HepG2 (cell line): Measurements from ENCODE around the gene BLVRA. TPM values are rescaled to one million over a fixed set of nuclear protein-coding genes. Genes with fewer than 3 reads are reported as not detected.

Experiments
- ESRRA ChIP-seq: sonication (generic); formaldehyde crosslinking; IDR thresholded peaks from 2 replicates; pipeline ENCODE4 v1.5.1; 2020; ENCODE audit warnings: mild to moderate bottlenecking, low read depth, missing genetic modification reagents
- FOXC1 ChIP-seq: sonication (generic); formaldehyde crosslinking; IDR thresholded peaks from 2 replicates; pipeline ENCODE4 v1.8.0; 2022; ENCODE audit warnings: mild to moderate bottlenecking, missing genetic modification reagents, borderline replicate concordance
- GABPB1 ChIP-seq: IDR thresholded peaks from 2 replicates; pipeline ENCODE4 v1.6.1; 2016; ENCODE audit warnings: mild to moderate bottlenecking, missing genetic modification reagents, moderate library complexity, missing compliant biosample characterization
- KLF11 ChIP-seq: IDR thresholded peaks from 2 replicates; pipeline ENCODE4 v1.6.1; 2016; ENCODE audit warnings: missing compliant biosample characterization
- NFIB ChIP-seq: sonication (generic); formaldehyde crosslinking; IDR thresholded peaks from 2 replicates; pipeline ENCODE4 v1.9.0; 2021; ENCODE audit warnings: missing genetic modification reagents, mild to moderate bottlenecking, borderline replicate concordance
- SRF ChIP-seq: IDR thresholded peaks from 2 replicates; pipeline ENCODE4 v1.6.1; 2011; ENCODE audit warnings: mild to moderate bottlenecking, low read depth, low read length, moderate library complexity
- ZFP1 ChIP-seq: IDR thresholded peaks from 2 replicates; pipeline ENCODE4 v1.6.1; 2016
- ZNF510 ChIP-seq: sonication (generic); formaldehyde crosslinking; IDR thresholded peaks from 2 replicates; pipeline ENCODE4 v1.4.0; 2020; ENCODE audit warnings: low read depth, mild to moderate bottlenecking, missing genetic modification reagents
- ZNF557 ChIP-seq: sonication (generic); formaldehyde crosslinking; IDR thresholded peaks from 2 replicates; pipeline ENCODE4 v1.4.0; 2020; ENCODE audit warnings: missing genetic modification reagents
- ZNF652 ChIP-seq: IDR thresholded peaks from 2 replicates; pipeline ENCODE4 v1.6.1; 2016; ENCODE audit warnings: low read depth, borderline replicate concordance
- ZNF788 ChIP-seq: sonication (generic); formaldehyde crosslinking; IDR thresholded peaks from 2 replicates; pipeline ENCODE4 v1.5.0; 2020; ENCODE audit warnings: mild to moderate bottlenecking, missing genetic modification reagents, borderline replicate concordance
- polyA plus RNA-seq, 8 experiments: library from polyadenylated mRNA; depleted of rRNA in 3 of 8; stranded (reverse) in 7 of 8; unstranded in 1 of 8; fragments of >200 nt; fragmentation: Illumina TruSeq in 4 of 8; extraction: Trizol in 4 of 8; gene quantifications; 2 replicates each; pipeline versions ENCODE4 v1.2.1 to v1.2.3, GENCODE V29; 2011 to 2016; ENCODE audit warnings: low read depth in 4 of 8, missing spikeins in 1 of 8, mixed read lengths in 1 of 8; ENCODE audit not compliant: insufficient read depth in 1 of 8
- total RNA-seq, 5 experiments: library from RNA; depleted of rRNA; stranded (reverse); fragments of >200 nt; fragmentation: Illumina TruSeq; extraction: Trizol; gene quantifications; 2 replicates each; pipeline ENCODE4 v1.2.3, GENCODE V29; 2016; ENCODE audit warnings: low read depth in 1 of 5
- TF ChIP-seq, protein P1 (sequence below): sonication (generic); formaldehyde crosslinking; IDR thresholded peaks from 2 replicates; pipeline ENCODE4 v1.9.0; 2021; ENCODE audit warnings: missing genetic modification reagents, borderline replicate concordance
- TF ChIP-seq, protein P2 (sequence below): sonication (generic); formaldehyde crosslinking; IDR thresholded peaks from 2 replicates; pipeline ENCODE4 v1.4.0; 2020; ENCODE audit warnings: missing genetic modification reagents, borderline replicate concordance
- TF ChIP-seq, protein P3 (sequence below): sonication (generic); formaldehyde crosslinking; IDR thresholded peaks from 2 replicates; pipeline ENCODE4 v1.8.1; 2022; ENCODE audit warnings: low read depth, mild to moderate bottlenecking, missing genetic modification reagents
- TF ChIP-seq, protein P4 (sequence below): sonication (generic); formaldehyde crosslinking; IDR thresholded peaks from 2 replicates; pipeline ENCODE4 v1.5.1; 2020; ENCODE audit warnings: mild to moderate bottlenecking, missing genetic modification reagents, moderate library complexity
- TF ChIP-seq, protein P5 (sequence below): sonication (generic); formaldehyde crosslinking; IDR thresholded peaks from 2 replicates; pipeline ENCODE4 v1.5.0; 2020; ENCODE audit warnings: mild to moderate bottlenecking, missing genetic modification reagents, moderate library complexity

Gene BLVRA
- total and polyA plus RNA-seq, 2 of the 13 experiments (the other 11 are each of a cell fraction or from before 2014, with no cell fraction given), result 39.2 to 64.2 TPM

DNA sequence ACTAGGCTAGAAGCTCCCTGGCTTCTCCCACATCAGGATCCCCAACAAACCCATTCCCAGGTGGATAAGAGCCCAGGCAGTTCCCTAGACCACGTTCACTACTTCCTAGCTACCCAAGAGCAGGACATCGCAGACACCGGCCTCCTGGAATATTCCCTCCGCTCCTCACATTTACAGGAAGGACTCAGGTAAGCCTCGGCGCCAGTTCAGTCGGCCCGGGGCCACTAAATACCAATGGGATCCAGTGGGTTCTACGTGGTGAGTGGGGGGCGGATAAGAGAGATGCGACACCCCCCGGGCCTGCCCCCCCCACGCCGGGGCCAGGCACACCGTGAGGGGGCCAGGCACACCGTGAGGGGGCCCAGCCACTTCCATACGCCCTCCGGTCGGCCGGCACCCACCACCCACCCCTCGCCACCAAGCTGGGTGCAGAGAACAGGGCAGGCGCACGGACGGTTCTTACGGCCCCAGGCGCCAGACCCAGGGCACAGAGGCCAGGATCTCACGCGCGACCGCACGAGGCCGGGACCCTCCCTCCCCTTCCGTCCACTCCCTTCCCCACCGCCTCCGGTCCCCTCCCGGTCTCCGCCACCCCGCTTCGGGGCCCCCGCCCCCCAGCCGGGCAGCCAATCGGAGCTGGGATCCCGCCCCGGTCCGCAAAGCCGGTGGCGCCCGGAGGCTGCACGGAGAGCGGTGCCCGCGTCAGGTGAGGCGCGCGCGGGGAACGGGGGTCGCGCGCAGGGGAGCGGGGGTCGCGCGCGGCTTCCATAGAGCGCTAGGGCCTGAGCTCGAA is at the start of gene BLVRA (continued):
- TF ChIP-seq, protein P1, sequence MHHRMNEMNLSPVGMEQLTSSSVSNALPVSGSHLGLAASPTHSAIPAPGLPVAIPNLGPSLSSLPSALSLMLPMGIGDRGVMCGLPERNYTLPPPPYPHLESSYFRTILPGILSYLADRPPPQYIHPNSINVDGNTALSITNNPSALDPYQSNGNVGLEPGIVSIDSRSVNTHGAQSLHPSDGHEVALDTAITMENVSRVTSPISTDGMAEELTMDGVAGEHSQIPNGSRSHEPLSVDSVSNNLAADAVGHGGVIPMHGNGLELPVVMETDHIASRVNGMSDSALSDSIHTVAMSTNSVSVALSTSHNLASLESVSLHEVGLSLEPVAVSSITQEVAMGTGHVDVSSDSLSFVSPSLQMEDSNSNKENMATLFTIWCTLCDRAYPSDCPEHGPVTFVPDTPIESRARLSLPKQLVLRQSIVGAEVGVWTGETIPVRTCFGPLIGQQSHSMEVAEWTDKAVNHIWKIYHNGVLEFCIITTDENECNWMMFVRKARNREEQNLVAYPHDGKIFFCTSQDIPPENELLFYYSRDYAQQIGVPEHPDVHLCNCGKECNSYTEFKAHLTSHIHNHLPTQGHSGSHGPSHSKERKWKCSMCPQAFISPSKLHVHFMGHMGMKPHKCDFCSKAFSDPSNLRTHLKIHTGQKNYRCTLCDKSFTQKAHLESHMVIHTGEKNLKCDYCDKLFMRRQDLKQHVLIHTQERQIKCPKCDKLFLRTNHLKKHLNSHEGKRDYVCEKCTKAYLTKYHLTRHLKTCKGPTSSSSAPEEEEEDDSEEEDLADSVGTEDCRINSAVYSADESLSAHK, result no peak
- TF ChIP-seq SRF (no peak), ZNF510 (CRISPR knock-in tag) (0 out of 2 replicates have a peak, but pooled peaks have one; percentile 59), ZNF788 (CRISPR knock-in tag) (peak; percentile 53; the same call in 1 of the 2 replicates), NFIB (CRISPR knock-in tag) (no peak), KLF11 (CRISPR knock-in tag) (no peak), ZNF557 (CRISPR knock-in tag) (no peak), GABPB1 (CRISPR knock-in tag) (peak; percentile 72), ZNF652 (CRISPR knock-in tag) (no peak), ESRRA (CRISPR knock-in tag) (no peak), FOXC1 (CRISPR knock-in tag) (peak; percentile 59; the same call in 1 of the 2 replicates), ZFP1 (CRISPR knock-in tag) (no peak)
- TF ChIP-seq, protein P2, sequence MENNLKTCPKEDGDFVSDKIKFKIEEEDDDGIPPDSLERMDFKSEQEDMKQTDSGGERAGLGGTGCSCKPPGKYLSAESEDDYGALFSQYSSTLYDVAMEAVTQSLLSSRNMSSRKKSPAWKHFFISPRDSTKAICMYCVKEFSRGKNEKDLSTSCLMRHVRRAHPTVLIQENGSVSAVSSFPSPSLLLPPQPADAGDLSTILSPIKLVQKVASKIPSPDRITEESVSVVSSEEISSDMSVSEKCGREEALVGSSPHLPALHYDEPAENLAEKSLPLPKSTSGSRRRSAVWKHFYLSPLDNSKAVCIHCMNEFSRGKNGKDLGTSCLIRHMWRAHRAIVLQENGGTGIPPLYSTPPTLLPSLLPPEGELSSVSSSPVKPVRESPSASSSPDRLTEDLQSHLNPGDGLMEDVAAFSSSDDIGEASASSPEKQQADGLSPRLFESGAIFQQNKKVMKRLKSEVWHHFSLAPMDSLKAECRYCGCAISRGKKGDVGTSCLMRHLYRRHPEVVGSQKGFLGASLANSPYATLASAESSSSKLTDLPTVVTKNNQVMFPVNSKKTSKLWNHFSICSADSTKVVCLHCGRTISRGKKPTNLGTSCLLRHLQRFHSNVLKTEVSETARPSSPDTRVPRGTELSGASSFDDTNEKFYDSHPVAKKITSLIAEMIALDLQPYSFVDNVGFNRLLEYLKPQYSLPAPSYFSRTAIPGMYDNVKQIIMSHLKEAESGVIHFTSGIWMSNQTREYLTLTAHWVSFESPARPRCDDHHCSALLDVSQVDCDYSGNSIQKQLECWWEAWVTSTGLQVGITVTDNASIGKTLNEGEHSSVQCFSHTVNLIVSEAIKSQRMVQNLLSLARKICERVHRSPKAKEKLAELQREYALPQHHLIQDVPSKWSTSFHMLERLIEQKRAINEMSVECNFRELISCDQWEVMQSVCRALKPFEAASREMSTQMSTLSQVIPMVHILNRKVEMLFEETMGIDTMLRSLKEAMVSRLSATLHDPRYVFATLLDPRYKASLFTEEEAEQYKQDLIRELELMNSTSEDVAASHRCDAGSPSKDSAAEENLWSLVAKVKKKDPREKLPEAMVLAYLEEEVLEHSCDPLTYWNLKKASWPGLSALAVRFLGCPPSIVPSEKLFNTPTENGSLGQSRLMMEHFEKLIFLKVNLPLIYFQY (CRISPR knock-in tag), result no peak
- TF ChIP-seq, protein P3, sequence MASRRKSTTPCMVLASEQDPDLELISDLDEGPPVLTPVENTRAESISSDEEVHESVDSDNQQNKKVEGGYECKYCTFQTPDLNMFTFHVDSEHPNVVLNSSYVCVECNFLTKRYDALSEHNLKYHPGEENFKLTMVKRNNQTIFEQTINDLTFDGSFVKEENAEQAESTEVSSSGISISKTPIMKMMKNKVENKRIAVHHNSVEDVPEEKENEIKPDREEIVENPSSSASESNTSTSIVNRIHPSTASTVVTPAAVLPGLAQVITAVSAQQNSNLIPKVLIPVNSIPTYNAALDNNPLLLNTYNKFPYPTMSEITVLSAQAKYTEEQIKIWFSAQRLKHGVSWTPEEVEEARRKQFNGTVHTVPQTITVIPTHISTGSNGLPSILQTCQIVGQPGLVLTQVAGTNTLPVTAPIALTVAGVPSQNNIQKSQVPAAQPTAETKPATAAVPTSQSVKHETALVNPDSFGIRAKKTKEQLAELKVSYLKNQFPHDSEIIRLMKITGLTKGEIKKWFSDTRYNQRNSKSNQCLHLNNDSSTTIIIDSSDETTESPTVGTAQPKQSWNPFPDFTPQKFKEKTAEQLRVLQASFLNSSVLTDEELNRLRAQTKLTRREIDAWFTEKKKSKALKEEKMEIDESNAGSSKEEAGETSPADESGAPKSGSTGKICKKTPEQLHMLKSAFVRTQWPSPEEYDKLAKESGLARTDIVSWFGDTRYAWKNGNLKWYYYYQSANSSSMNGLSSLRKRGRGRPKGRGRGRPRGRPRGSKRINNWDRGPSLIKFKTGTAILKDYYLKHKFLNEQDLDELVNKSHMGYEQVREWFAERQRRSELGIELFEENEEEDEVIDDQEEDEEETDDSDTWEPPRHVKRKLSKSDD (CRISPR knock-in tag), result peak; percentile 63
- TF ChIP-seq, protein P4, sequence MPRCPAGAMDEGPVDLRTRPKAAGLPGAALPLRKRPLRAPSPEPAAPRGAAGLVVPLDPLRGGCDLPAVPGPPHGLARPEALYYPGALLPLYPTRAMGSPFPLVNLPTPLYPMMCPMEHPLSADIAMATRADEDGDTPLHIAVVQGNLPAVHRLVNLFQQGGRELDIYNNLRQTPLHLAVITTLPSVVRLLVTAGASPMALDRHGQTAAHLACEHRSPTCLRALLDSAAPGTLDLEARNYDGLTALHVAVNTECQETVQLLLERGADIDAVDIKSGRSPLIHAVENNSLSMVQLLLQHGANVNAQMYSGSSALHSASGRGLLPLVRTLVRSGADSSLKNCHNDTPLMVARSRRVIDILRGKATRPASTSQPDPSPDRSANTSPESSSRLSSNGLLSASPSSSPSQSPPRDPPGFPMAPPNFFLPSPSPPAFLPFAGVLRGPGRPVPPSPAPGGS (CRISPR knock-in tag), result 0 out of 2 replicates have a peak, but pooled peaks have one; percentile 51
- TF ChIP-seq, protein P5, sequence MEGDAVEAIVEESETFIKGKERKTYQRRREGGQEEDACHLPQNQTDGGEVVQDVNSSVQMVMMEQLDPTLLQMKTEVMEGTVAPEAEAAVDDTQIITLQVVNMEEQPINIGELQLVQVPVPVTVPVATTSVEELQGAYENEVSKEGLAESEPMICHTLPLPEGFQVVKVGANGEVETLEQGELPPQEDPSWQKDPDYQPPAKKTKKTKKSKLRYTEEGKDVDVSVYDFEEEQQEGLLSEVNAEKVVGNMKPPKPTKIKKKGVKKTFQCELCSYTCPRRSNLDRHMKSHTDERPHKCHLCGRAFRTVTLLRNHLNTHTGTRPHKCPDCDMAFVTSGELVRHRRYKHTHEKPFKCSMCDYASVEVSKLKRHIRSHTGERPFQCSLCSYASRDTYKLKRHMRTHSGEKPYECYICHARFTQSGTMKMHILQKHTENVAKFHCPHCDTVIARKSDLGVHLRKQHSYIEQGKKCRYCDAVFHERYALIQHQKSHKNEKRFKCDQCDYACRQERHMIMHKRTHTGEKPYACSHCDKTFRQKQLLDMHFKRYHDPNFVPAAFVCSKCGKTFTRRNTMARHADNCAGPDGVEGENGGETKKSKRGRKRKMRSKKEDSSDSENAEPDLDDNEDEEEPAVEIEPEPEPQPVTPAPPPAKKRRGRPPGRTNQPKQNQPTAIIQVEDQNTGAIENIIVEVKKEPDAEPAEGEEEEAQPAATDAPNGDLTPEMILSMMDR (CRISPR knock-in tag), result no peak
